Type B pancreatic cell (in vitro differentiated cells): ENCODE data around the gene TASP1. TPM values are rescaled to one million over a fixed set of nuclear protein-coding genes. Genes with fewer than 3 reads are reported as not detected.

Experiments
- DNase-seq: peaks from one replicate; pipeline ENCODE4 v3.0.0; 2021; ENCODE audit warnings: mixed read lengths; ENCODE audit not compliant: unreplicated experiment; ENCODE audit errors: extremely low spot score
- H3K27ac Mint-ChIP-seq: 2 replicates; pipeline ENCODE4 v1.8.0; 2021; ENCODE audit warnings: mild to moderate bottlenecking, mixed read lengths
- H3K27me3 Mint-ChIP-seq: 2 replicates; pipeline ENCODE4 v1.8.0; 2021; ENCODE audit warnings: mixed read lengths
- H3K36me3 Mint-ChIP-seq: 2 replicates; pipeline ENCODE4 v1.8.0; 2021; ENCODE audit warnings: mixed read lengths
- H3K4me1 Mint-ChIP-seq: one replicate; pipeline ENCODE4 v1.8.0; 2021; ENCODE audit warnings: mixed read lengths; ENCODE audit not compliant: unreplicated experiment
- H3K4me3 Mint-ChIP-seq: 2 replicates; pipeline ENCODE4 v1.8.0; 2021; ENCODE audit warnings: mild to moderate bottlenecking, mixed read lengths
- H3K9me3 Mint-ChIP-seq: 2 replicates; pipeline ENCODE4 v1.8.0; 2021; ENCODE audit warnings: mixed read lengths
- total RNA-seq: library from RNA; stranded (reverse); gene quantifications from 2 replicates; pipeline ENCODE4 v1.2.1, GENCODE V29; 2021; ENCODE audit warnings: low replicate concordance
- TF ChIP-seq, protein P1 (sequence below): fragments of 200-600 bp; sonication (generic); conservative IDR thresholded peaks from 2 replicates; pipeline ENCODE4 v1.5.0; 2021; ENCODE audit warnings: antibody characterized with exemption, mild to moderate bottlenecking

TASP1 gene
- total RNA-seq, 1 donor from 2014 or later = 16.7 TPM

DNA sequence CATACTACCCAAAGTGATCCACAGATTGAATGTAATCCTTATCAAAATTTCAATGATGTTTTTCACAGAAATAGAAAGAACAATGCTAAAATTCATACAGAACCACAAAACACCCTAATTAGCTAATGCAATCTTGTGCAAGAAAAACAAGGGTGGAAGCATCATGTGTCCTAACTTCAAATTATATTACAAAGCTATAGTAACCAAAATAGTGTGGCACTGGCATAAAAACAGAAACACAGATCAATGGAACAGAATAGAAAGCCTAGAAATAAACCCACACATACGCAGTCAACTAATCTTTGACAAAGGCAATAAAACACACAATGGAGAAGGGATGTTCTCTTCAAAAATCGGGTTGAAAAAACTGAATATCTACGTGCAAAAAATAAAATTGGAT, 131.1 kb downstream of the TASP1 start:
- no peaks in the 10 kb centered on the region for H3K27me3 Mint-ChIP-seq
- no peaks in the 10 kb centered on the region for H3K4me1 Mint-ChIP-seq
- H3K27ac Mint-ChIP-seq = no peak overlapping the region
- H3K36me3 Mint-ChIP-seq = peaks cover 34% of the 10 kb centered on the region
- H3K9me3 Mint-ChIP-seq = peaks cover under 1% of the 10 kb centered on the region
- no peak overlapping the region for H3K4me3 Mint-ChIP-seq
- TF ChIP-seq, protein P1, sequence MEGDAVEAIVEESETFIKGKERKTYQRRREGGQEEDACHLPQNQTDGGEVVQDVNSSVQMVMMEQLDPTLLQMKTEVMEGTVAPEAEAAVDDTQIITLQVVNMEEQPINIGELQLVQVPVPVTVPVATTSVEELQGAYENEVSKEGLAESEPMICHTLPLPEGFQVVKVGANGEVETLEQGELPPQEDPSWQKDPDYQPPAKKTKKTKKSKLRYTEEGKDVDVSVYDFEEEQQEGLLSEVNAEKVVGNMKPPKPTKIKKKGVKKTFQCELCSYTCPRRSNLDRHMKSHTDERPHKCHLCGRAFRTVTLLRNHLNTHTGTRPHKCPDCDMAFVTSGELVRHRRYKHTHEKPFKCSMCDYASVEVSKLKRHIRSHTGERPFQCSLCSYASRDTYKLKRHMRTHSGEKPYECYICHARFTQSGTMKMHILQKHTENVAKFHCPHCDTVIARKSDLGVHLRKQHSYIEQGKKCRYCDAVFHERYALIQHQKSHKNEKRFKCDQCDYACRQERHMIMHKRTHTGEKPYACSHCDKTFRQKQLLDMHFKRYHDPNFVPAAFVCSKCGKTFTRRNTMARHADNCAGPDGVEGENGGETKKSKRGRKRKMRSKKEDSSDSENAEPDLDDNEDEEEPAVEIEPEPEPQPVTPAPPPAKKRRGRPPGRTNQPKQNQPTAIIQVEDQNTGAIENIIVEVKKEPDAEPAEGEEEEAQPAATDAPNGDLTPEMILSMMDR = no peak
- no peak for DNase-seq

DNA sequence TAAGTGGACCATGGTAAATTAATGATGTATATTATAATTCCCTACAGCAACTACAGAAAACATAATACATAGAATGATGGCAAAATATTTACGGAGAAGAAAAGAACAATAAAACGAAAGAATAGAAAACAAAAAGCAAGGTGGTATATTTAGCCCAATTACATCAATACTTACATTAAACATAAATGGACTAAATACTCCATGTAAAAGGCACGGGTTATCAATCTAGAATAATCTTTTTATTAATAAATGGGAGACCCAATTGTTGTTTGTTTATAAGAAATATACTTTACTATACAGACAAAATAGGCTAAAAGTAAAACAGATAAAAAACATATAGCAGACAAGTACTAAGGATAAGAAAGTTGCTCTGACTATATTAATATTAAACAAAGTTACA, 137.2 kb downstream of the TASP1 start:
- no peak for DNase-seq
- no peak overlapping the region for H3K4me3 Mint-ChIP-seq
- no peaks in the 10 kb centered on the region for H3K4me1 Mint-ChIP-seq
- H3K27ac Mint-ChIP-seq = no peak overlapping the region
- no peaks in the 10 kb centered on the region for H3K27me3 Mint-ChIP-seq
- peaks cover 15% of the 10 kb centered on the region for H3K9me3 Mint-ChIP-seq
- H3K36me3 Mint-ChIP-seq = peaks cover 33% of the 10 kb centered on the region
- TF ChIP-seq, protein P1 = no peak

DNA sequence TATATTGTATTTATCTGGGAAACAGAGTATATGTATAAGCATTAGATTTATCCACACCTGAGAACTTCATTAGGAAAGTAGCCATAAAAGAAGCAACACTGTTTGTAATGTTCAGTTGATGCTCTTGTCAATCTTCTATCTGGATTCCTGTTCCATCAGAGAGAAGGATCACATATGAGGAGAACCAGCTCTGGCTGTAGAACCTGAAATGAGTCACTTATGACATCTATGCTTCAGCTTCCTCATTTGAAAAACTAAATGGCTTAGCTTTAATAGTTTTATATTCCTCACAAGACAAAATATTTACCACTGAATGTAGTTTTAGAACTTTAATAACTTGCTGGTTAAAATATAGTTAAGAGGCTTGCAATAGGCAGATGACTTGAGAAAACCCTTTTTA, 144.7 kb downstream of the TASP1 start:
- no peak overlapping the region for H3K4me3 Mint-ChIP-seq
- H3K36me3 Mint-ChIP-seq = peaks cover 13% of the 10 kb centered on the region
- peak overlapping the region; percentile 44 for H3K27ac Mint-ChIP-seq
- H3K27me3 Mint-ChIP-seq = no peaks in the 10 kb centered on the region
- no peak for DNase-seq
- peaks cover 7% of the 10 kb centered on the region for H3K9me3 Mint-ChIP-seq
- H3K4me1 Mint-ChIP-seq = peaks cover 11% of the 10 kb centered on the region
- TF ChIP-seq, protein P1 = no peak

DNA sequence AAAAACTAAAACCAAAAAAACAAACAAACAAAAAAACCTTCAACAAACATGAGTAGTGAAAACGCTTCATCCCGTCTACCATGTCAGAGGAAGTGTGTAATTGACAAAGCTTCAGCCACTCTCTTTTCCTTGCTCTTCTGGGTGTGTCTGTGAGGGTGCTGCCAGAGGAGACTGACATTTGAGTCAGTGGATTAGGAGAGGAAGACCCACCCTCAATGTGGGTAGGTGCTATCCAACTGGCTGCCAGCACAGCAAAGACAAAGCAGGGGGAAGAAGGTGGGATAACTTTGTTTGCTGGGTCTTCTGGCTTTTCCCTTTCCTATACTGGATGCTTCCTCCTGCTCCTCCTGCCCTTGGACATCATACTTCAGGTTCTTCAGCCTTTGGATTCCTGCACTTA, 145.6 kb downstream of the TASP1 start:
- Mint-ChIP-seq H3K27ac (peak overlapping the region; percentile 78), H3K9me3 (peaks cover 5% of the 10 kb centered on the region), H3K4me1 (peaks cover 11% of the 10 kb centered on the region), H3K27me3 (no peaks in the 10 kb centered on the region), H3K36me3 (peaks cover 10% of the 10 kb centered on the region), H3K4me3 (no peak overlapping the region)
- TF ChIP-seq, protein P1 = no peak
- DNase-seq = no peak

DNA sequence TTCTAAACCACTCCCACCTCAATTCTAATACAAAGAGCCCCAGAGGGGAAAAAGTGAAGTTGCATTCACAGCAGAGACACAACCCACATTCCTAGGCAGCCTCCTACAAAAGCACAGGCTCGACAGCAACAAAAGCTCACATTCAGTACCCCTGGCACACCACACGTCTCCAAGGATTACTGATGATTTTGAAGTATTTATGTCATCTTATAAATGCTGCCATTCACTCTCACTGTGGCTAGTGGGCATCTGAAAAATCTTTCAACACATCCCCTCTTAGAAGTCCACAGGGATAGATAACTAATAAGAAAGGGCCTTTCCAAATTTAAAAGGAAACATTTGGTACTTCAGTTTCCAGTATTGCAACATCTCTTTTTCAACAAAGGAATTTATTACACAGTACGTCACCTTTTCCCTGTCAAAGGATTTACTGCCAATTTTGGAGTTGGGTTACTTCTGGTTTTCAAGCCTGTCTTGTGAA, 146.7 kb downstream of the TASP1 start:
- H3K4me3 Mint-ChIP-seq = peak overlapping the region; percentile 2
- peaks cover 11% of the 10 kb centered on the region for H3K4me1 Mint-ChIP-seq
- peaks cover 3% of the 10 kb centered on the region for H3K9me3 Mint-ChIP-seq
- H3K27ac Mint-ChIP-seq = peak overlapping the region; percentile 92
- H3K27me3 Mint-ChIP-seq = no peaks in the 10 kb centered on the region
- TF ChIP-seq, protein P1 = peak; percentile 69
- H3K36me3 Mint-ChIP-seq = peaks cover 8% of the 10 kb centered on the region
- DNase-seq = no peak

DNA sequence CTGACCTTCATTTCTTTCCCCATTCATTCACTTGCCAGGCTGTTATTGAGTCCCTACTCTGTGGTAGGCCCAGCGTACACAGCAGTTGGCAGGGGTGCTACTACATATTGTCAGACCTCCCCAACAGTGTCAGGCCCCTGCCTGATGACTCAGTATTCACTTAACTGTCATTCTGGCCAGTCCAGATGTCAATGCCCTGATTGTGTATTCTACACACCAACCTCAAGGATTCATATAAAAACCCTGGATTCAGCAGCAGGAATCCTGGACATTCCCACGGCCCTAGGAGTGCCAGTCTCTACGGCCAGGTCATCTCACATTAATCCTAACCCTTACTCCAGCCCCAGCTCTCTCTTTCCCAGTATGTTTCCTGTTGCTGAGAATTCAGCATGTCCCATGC, 151.5 kb downstream of the TASP1 start:
- peaks cover 11% of the 10 kb centered on the region for H3K4me1 Mint-ChIP-seq
- H3K9me3 Mint-ChIP-seq = no peaks in the 10 kb centered on the region
- DNase-seq = no peak
- peaks cover 12% of the 10 kb centered on the region for H3K36me3 Mint-ChIP-seq
- H3K27me3 Mint-ChIP-seq = no peaks in the 10 kb centered on the region
- no peak overlapping the region for H3K4me3 Mint-ChIP-seq
- no peak overlapping the region for H3K27ac Mint-ChIP-seq
- TF ChIP-seq, protein P1 = no peak
